Left lung (tissue), 10 donors: ENCODE data around the gene RASA3. TPM values are rescaled to one million over a fixed set of nuclear protein-coding genes. Genes with fewer than 3 reads are reported as not detected.
A peak's percentile ranks its signal among the peaks of the same experiment; 100 is the strongest.

Experiments
- ATAC-seq: fragments of 200-7000 bp; cut with Tn5 transposase; one replicate; pipeline ENCODE4 v1.9.1; 2020; ENCODE audit warnings: moderate library complexity
- DNase-seq, 4 donors: peaks; one replicate each; pipeline ENCODE4 v3.0.0-alpha.2; 2013 to 2020
- H3K27ac ChIP-seq, 2 donors: fragments of 200-600 bp; sonication (generic) in 1 of 2; one replicate each; pipeline versions ENCODE4 v1.5.0 to v1.8.0; 2020 to 2021
- H3K27me3 ChIP-seq, 2 donors: fragments of 200-600 bp; sonication (generic) in 1 of 2; one replicate each; pipeline versions ENCODE4 v1.5.0 to v1.8.0; 2020 to 2021
- H3K36me3 ChIP-seq, 2 donors: fragments of 200-600 bp; sonication (generic) in 1 of 2; one replicate each; pipeline versions ENCODE4 v1.5.0 to v1.8.0; 2020 to 2021
- H3K4me1 ChIP-seq, 2 donors: fragments of 200-600 bp; one replicate each; pipeline ENCODE4 v1.8.0; 2021
- H3K4me3 ChIP-seq, 2 donors: fragments of 200-600 bp; sonication (generic) in 1 of 2; one replicate each; pipeline versions ENCODE4 v1.5.0 to v1.8.0; 2020 to 2021; ENCODE audit warnings: mild to moderate bottlenecking in 1 of 2
- H3K9me3 ChIP-seq, 2 donors: fragments of 200-600 bp; sonication (generic) in 1 of 2; one replicate each; pipeline versions ENCODE4 v1.5.0 to v1.8.0; 2020 to 2021
- CTCF ChIP-seq, 2 donors: fragments of 200-600 bp; sonication (generic) in 1 of 2; IDR thresholded peaks; one replicate each; pipeline versions ENCODE4 v1.5.0 to v1.8.0; 2021; ENCODE audit warnings: antibody characterized with exemption in 2 of 2
- intact Hi-C, 2 donors: fragments of 100-400 bp; cut with DNase I; formaldehyde crosslinking; loops; one replicate each; pipeline versions ENCODE4 v1.11.2 to v1.14.2; 2022
- polyA plus RNA-seq, 6 donors: library from polyadenylated mRNA; unstranded; fragments of 120-200 nt; gene quantifications; one replicate each; pipeline ENCODE4 v1.2.1, GENCODE V29; 2013; ENCODE audit not compliant: insufficient read length in 6 of 6
- total RNA-seq, 2 donors: library from RNA; stranded (reverse); fragmentation: NEBNext Ultra II Directional; extraction: Animal tissue kit (Norgen Biotek cat#: 25700); gene quantifications; one replicate each; pipeline ENCODE4 v1.2.1, GENCODE V29; 2021
- donor health status: DM: no; HTN: yes; CAD: no.
- donor health status: DM: no; HTN: no; CAD: no.

The RASA3 gene
- total and polyA plus RNA-seq, 8 donors, result 11.4 to 22.2 (median 12.7) TPM

GRCh38 chr13:114093118-114093517, 39.3 kb downstream of the RASA3 start:
- ATAC-seq (no peak), DNase-seq (no peak)
- no peak overlapping the region for H3K27ac ChIP-seq
- no peak for TF ChIP-seq CTCF (IDR thresholded peaks at IDR 0.05)
- intact Hi-C loops, result no loop called here
- H3K36me3 ChIP-seq, result no peaks in the 10 kb centered on the region
- H3K4me1 ChIP-seq, result peaks cover 0 to 6% of the 10 kb centered on the region in 2 donors
- no peaks in the 10 kb centered on the region for H3K27me3 ChIP-seq
- H3K9me3 ChIP-seq, result peaks cover 0 to 20% of the 10 kb centered on the region in 2 donors
- H3K4me3 ChIP-seq, result no peak overlapping the region

GRCh38 chr13:114092468-114092867, 40.0 kb downstream of the RASA3 start:
- Histone ChIP-seq H3K27me3 (no peaks in the 10 kb centered on the region), H3K27ac (no peak overlapping the region), H3K9me3 (peaks cover 0 to 21% of the 10 kb centered on the region in 2 donors), H3K4me3 (no peak overlapping the region), H3K36me3 (no peaks in the 10 kb centered on the region), H3K4me1 (no peaks in the 10 kb centered on the region)
- DNase-seq (no peak), ATAC-seq (no peak)
- TF ChIP-seq CTCF (IDR thresholded peaks at IDR 0.05), result no peak
- intact Hi-C loops, result no loop called here

- Histone ChIP-seq H3K9me3 (peaks cover 0 to 25% of the 10 kb centered on the region in 2 donors), H3K27ac (no peak overlapping the region), H3K27me3 (no peaks in the 10 kb centered on the region), H3K36me3 (no peaks in the 10 kb centered on the region), H3K4me1 (no peaks in the 10 kb centered on the region), H3K4me3 (no peak overlapping the region)
- DNase-seq (peak in 1 of 4 donors; percentile 27), ATAC-seq (no peak)
- intact Hi-C loops, result no loop called here
- TF ChIP-seq CTCF (IDR thresholded peaks at IDR 0.05), result no peak
Observed at GRCh38 chr13:114090476-114090875, 41.9 kb downstream of the RASA3 start.

GRCh38 chr13:114089751-114090400, 42.5 kb downstream of the RASA3 start:
- no peak overlapping the region for H3K4me3 ChIP-seq
- intact Hi-C loops, result no loop called here
- H3K27me3 ChIP-seq, result no peaks in the 10 kb centered on the region
- peak in 1 of 4 donors; percentile 7 for DNase-seq
- no peak overlapping the region for H3K27ac ChIP-seq
- no peaks in the 10 kb centered on the region for H3K36me3 ChIP-seq
- no peaks in the 10 kb centered on the region for H3K4me1 ChIP-seq
- no peak for ATAC-seq
- peaks cover 0 to 25% of the 10 kb centered on the region in 2 donors for H3K9me3 ChIP-seq
- no peak for TF ChIP-seq CTCF (IDR thresholded peaks at IDR 0.05)

- TF ChIP-seq CTCF (IDR thresholded peaks at IDR 0.05), result no peak
Observed at GRCh38 chr13:114089341-114089740, 43.1 kb downstream of the RASA3 start.

More at GRCh38 chr13:114089341-114089740, 43.1 kb downstream of the RASA3 start:
- no peaks in the 10 kb centered on the region for H3K36me3 ChIP-seq
- peaks cover 0 to 25% of the 10 kb centered on the region in 2 donors for H3K9me3 ChIP-seq
- no peak overlapping the region for H3K4me3 ChIP-seq
- H3K27me3 ChIP-seq, result no peaks in the 10 kb centered on the region
- intact Hi-C loops, result no loop called here
- H3K27ac ChIP-seq, result no peak overlapping the region
- ATAC-seq (no peak), DNase-seq (peak in 1 of 4 donors; percentile 9)
- no peaks in the 10 kb centered on the region for H3K4me1 ChIP-seq
